HepG2 (cell line): ENCODE measurements around the gene TRIM67. TPM values are rescaled to one million over a fixed set of nuclear protein-coding genes. Genes with fewer than 3 reads are reported as not detected.

Experiments
- CBX5 ChIP-seq: sonication (generic); formaldehyde crosslinking; IDR thresholded peaks from 2 replicates; pipeline ENCODE4 v1.4.0; 2020; ENCODE audit warnings: missing genetic modification reagents, borderline replicate concordance
- PHF21A ChIP-seq: sonication (generic); formaldehyde crosslinking; IDR thresholded peaks from 2 replicates; pipeline ENCODE4 v1.5.0; 2020; ENCODE audit warnings: mild to moderate bottlenecking, missing genetic modification reagents
- SRSF4 ChIP-seq: fragments of 200-400 bp; formaldehyde crosslinking; IDR thresholded peaks from one replicate; pipeline ENCODE4 v1.6.1; 2018; ENCODE audit warnings: mild to moderate bottlenecking, low read depth, low read length, moderate library complexity; ENCODE audit not compliant: poor library complexity, severe bottlenecking
- THRA ChIP-seq: sonication (generic); formaldehyde crosslinking; IDR thresholded peaks from 2 replicates; pipeline ENCODE4 v1.4.0; 2020; ENCODE audit warnings: missing genetic modification reagents, borderline replicate concordance
- U2AF1 ChIP-seq: fragments of 200-400 bp; formaldehyde crosslinking; optimal IDR thresholded peaks from 2 replicates; pipeline ENCODE3; 2017; ENCODE audit warnings: mild to moderate bottlenecking, low read depth, low read length
- ZNF382 ChIP-seq: sonication (generic); formaldehyde crosslinking; IDR thresholded peaks from 2 replicates; pipeline ENCODE4 v1.5.0; 2020; ENCODE audit warnings: missing genetic modification reagents, mild to moderate bottlenecking, borderline replicate concordance
- ZNF552 ChIP-seq: sonication (generic); formaldehyde crosslinking; IDR thresholded peaks from 2 replicates; pipeline ENCODE4 v1.9.0; 2022; ENCODE audit warnings: missing genetic modification reagents, mild to moderate bottlenecking, borderline replicate concordance
- ZNF572 ChIP-seq: sonication (generic); formaldehyde crosslinking; IDR thresholded peaks from 2 replicates; pipeline ENCODE4 v1.5.1; 2020; ENCODE audit warnings: mild to moderate bottlenecking, missing genetic modification reagents
- ZNF720 ChIP-seq: sonication (generic); formaldehyde crosslinking; IDR thresholded peaks from 2 replicates; pipeline ENCODE4 v1.4.0; 2020; ENCODE audit warnings: missing genetic modification reagents
- polyA plus RNA-seq, 8 experiments: library from polyadenylated mRNA; depleted of rRNA in 3 of 8; stranded (reverse) in 7 of 8; unstranded in 1 of 8; fragments of >200 nt; fragmentation: Illumina TruSeq in 4 of 8; extraction: Trizol in 4 of 8; gene quantifications; 2 replicates each; pipeline versions ENCODE4 v1.2.1 to v1.2.3, GENCODE V29; 2011 to 2016; ENCODE audit warnings: low read depth in 4 of 8, missing spikeins in 1 of 8, mixed read lengths in 1 of 8; ENCODE audit not compliant: insufficient read depth in 1 of 8
- total RNA-seq, 5 experiments: library from RNA; depleted of rRNA; stranded (reverse); fragments of >200 nt; fragmentation: Illumina TruSeq; extraction: Trizol; gene quantifications; 2 replicates each; pipeline ENCODE4 v1.2.3, GENCODE V29; 2016; ENCODE audit warnings: low read depth in 1 of 5
- TF ChIP-seq, protein P1 (sequence below): sonication (generic); formaldehyde crosslinking; conservative IDR thresholded peaks from 2 replicates; pipeline ENCODE4 v1.4.0; 2020; ENCODE audit warnings: mild to moderate bottlenecking, missing genetic modification reagents, moderate library complexity
- TF ChIP-seq, protein P2 (sequence below): sonication (generic); formaldehyde crosslinking; conservative IDR thresholded peaks from 2 replicates; pipeline ENCODE4 v1.4.0; 2020; ENCODE audit warnings: missing genetic modification reagents
- TF ChIP-seq, protein P3 (sequence below): IDR thresholded peaks from 2 replicates; pipeline ENCODE4 v1.6.1; 2016; ENCODE audit warnings: low read depth, borderline replicate concordance
- TF ChIP-seq, protein P4 (sequence below): sonication (generic); formaldehyde crosslinking; IDR thresholded peaks from 2 replicates; pipeline ENCODE4 v1.5.1; 2020; ENCODE audit warnings: missing genetic modification reagents, mild to moderate bottlenecking, borderline replicate concordance

The TRIM67 gene
- total and polyA plus RNA-seq, 2 of the 13 experiments (the other 11 are each of a cell fraction or from before 2014, with no cell fraction given) = not detected

- TF ChIP-seq, protein P1, sequence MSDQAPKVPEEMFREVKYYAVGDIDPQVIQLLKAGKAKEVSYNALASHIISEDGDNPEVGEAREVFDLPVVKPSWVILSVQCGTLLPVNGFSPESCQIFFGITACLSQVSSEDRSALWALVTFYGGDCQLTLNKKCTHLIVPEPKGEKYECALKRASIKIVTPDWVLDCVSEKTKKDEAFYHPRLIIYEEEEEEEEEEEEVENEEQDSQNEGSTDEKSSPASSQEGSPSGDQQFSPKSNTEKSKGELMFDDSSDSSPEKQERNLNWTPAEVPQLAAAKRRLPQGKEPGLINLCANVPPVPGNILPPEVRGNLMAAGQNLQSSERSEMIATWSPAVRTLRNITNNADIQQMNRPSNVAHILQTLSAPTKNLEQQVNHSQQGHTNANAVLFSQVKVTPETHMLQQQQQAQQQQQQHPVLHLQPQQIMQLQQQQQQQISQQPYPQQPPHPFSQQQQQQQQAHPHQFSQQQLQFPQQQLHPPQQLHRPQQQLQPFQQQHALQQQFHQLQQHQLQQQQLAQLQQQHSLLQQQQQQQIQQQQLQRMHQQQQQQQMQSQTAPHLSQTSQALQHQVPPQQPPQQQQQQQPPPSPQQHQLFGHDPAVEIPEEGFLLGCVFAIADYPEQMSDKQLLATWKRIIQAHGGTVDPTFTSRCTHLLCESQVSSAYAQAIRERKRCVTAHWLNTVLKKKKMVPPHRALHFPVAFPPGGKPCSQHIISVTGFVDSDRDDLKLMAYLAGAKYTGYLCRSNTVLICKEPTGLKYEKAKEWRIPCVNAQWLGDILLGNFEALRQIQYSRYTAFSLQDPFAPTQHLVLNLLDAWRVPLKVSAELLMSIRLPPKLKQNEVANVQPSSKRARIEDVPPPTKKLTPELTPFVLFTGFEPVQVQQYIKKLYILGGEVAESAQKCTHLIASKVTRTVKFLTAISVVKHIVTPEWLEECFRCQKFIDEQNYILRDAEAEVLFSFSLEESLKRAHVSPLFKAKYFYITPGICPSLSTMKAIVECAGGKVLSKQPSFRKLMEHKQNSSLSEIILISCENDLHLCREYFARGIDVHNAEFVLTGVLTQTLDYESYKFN (CRISPR knock-in tag) = no peak
- TF ChIP-seq PHF21A (CRISPR knock-in tag) (no peak), U2AF1 (no peak), ZNF552 (CRISPR knock-in tag) (no peak), ZNF382 (no peak), CBX5 (no peak), SRSF4 (no peak), ZNF720 (no peak), THRA (CRISPR knock-in tag) (no peak), ZNF572 (CRISPR knock-in tag) (no peak)
- TF ChIP-seq, protein P2, sequence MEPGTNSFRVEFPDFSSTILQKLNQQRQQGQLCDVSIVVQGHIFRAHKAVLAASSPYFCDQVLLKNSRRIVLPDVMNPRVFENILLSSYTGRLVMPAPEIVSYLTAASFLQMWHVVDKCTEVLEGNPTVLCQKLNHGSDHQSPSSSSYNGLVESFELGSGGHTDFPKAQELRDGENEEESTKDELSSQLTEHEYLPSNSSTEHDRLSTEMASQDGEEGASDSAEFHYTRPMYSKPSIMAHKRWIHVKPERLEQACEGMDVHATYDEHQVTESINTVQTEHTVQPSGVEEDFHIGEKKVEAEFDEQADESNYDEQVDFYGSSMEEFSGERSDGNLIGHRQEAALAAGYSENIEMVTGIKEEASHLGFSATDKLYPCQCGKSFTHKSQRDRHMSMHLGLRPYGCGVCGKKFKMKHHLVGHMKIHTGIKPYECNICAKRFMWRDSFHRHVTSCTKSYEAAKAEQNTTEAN (CRISPR knock-in tag) = no peak
- TF ChIP-seq, protein P3, sequence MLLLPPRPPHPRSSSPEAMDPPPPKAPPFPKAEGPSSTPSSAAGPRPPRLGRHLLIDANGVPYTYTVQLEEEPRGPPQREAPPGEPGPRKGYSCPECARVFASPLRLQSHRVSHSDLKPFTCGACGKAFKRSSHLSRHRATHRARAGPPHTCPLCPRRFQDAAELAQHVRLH = no peak
- TF ChIP-seq, protein P4, sequence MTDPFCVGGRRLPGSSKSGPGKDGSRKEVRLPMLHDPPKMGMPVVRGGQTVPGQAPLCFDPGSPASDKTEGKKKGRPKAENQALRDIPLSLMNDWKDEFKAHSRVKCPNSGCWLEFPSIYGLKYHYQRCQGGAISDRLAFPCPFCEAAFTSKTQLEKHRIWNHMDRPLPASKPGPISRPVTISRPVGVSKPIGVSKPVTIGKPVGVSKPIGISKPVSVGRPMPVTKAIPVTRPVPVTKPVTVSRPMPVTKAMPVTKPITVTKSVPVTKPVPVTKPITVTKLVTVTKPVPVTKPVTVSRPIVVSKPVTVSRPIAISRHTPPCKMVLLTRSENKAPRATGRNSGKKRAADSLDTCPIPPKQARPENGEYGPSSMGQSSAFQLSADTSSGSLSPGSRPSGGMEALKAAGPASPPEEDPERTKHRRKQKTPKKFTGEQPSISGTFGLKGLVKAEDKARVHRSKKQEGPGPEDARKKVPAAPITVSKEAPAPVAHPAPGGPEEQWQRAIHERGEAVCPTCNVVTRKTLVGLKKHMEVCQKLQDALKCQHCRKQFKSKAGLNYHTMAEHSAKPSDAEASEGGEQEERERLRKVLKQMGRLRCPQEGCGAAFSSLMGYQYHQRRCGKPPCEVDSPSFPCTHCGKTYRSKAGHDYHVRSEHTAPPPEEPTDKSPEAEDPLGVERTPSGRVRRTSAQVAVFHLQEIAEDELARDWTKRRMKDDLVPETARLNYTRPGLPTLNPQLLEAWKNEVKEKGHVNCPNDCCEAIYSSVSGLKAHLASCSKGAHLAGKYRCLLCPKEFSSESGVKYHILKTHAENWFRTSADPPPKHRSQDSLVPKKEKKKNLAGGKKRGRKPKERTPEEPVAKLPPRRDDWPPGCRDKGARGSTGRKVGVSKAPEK (CRISPR knock-in tag) = no peak
Measured at GRCh38 chr1:231139659-231140654, 21.9 kb upstream of the TRIM67 start (continued).
